ENCODE results near the gene WRNIP1.
"Not testable (repeated sequence)": the region's sequence is repeated elsewhere in the genome, so short reads cannot be mapped to it uniquely, and the experiment has no call there.

Gene WRNIP1

GRCh38 chr6:2741756-2742155 is 23.4 kb upstream of the WRNIP1 start:
- no peak for DNase-seq (ENCODE audit: low read depth in 2 of 2)

GRCh38 chr6:2743280-2744208 is 21.6 kb upstream of the WRNIP1 start:
- no peak for DNase-seq (ENCODE audit: low read depth in 2 of 2)

GRCh38 chr6:2744209-2744771 is 20.9 kb upstream of the WRNIP1 start:
- no peak for DNase-seq (ENCODE audit: low read depth in 2 of 2)

- DNase-seq (ENCODE audit: low read depth in 2 of 2): no peak
Observed at GRCh38 chr6:2744778-2745177, 20.4 kb upstream of the WRNIP1 start.

GRCh38 chr6:2745246-2745645 is 19.9 kb upstream of the WRNIP1 start:
- no peak for DNase-seq (ENCODE audit: low read depth in 2 of 2)

- no peak for DNase-seq (ENCODE audit: low read depth in 2 of 2)
Observed at GRCh38 chr6:2746557-2747061, 18.6 kb upstream of the WRNIP1 start.

- no peak for DNase-seq (ENCODE audit: low read depth in 2 of 2)
Observed at GRCh38 chr6:2748183-2748582, 17.0 kb upstream of the WRNIP1 start.

- peak; percentile 46 to 47 for DNase-seq (ENCODE audit: low read depth in 2 of 2)
Observed at GRCh38 chr6:2749969-2750600, 15.1 kb upstream of the WRNIP1 start.

GRCh38 chr6:2750832-2751231 is 14.4 kb upstream of the WRNIP1 start, which contains the start of gene MYLK4:
MYLK4 (minus strand) TSS chr6:2750922; CDS start chr6:2749294, 1,628 bp downstream.
- DNase-seq (ENCODE audit: low read depth in 2 of 2): no peak

- DNase-seq (ENCODE audit: low read depth in 2 of 2): no peak
Observed at GRCh38 chr6:2751871-2752270, 13.3 kb upstream of the WRNIP1 start.

GRCh38 chr6:2752477-2753109 is 12.6 kb upstream of the WRNIP1 start:
- DNase-seq (ENCODE audit: low read depth in 2 of 2): no peak

GRCh38 chr6:2753110-2753489 is 12.1 kb upstream of the WRNIP1 start:
- no peak for DNase-seq (ENCODE audit: low read depth in 2 of 2)

GRCh38 chr6:2753743-2754142 is 11.4 kb upstream of the WRNIP1 start:
- no peak for DNase-seq (ENCODE audit: low read depth in 2 of 2)

GRCh38 chr6:2754393-2754792 is 10.8 kb upstream of the WRNIP1 start:
- DNase-seq (ENCODE audit: low read depth in 2 of 2): no peak

GRCh38 chr6:2754911-2755310 is 10.3 kb upstream of the WRNIP1 start:
- DNase-seq (ENCODE audit: low read depth in 2 of 2): no peak

- DNase-seq (ENCODE audit: low read depth in 2 of 2): no peak
Observed at GRCh38 chr6:2755456-2755855, 9.7 kb upstream of the WRNIP1 start.

- no peak for DNase-seq (ENCODE audit: low read depth in 2 of 2)
Observed at GRCh38 chr6:2756241-2756640, 9.0 kb upstream of the WRNIP1 start.

- DNase-seq (ENCODE audit: low read depth in 2 of 2): no peak
Observed at GRCh38 chr6:2756687-2757224, 8.4 kb upstream of the WRNIP1 start.

- no peak for DNase-seq (ENCODE audit: low read depth in 2 of 2)
Observed at GRCh38 chr6:2758980-2759379, 6.2 kb upstream of the WRNIP1 start.

GRCh38 chr6:2760882-2761842 is 4.0 kb upstream of the WRNIP1 start:
- no peak for DNase-seq (ENCODE audit: low read depth in 2 of 2)

- DNase-seq (ENCODE audit: low read depth in 2 of 2): not testable (repeated sequence)
Observed at GRCh38 chr6:2762868-2763267, 2.3 kb upstream of the WRNIP1 start.
